GM12874 (cell line): Measurements from ENCODE around the gene CNKSR1.

ENCODE experiments used
- CTCF ChIP-seq: IDR thresholded peaks from 2 replicates; pipeline ENCODE4 v1.5.1; 2011; ENCODE audit warnings: low read depth, mild to moderate bottlenecking, control low read depth, low read length, moderate library complexity; ENCODE audit not compliant: insufficient read depth

The CNKSR1 gene

DNA sequence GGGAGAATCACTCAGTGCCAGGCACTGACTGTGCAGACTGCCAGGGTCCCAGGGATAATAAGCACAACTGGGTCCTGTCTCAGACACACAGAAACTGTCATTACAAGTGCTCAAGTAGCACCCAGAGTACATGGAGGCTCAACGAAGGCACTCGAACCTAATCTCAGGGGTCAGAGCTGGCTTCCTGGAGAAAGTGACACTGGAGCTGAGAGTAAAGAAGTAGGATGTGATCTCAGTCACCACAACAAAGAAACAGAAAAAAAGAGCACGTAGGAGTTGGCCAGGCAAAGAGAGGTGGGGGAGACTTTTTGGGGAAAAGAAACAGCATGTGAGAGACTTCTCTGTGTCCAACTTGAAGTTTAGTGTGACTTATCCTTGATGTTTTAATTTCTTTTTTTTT lies 14.4 kb downstream of the CNKSR1 start:
- TF ChIP-seq CTCF = no peak

DNA sequence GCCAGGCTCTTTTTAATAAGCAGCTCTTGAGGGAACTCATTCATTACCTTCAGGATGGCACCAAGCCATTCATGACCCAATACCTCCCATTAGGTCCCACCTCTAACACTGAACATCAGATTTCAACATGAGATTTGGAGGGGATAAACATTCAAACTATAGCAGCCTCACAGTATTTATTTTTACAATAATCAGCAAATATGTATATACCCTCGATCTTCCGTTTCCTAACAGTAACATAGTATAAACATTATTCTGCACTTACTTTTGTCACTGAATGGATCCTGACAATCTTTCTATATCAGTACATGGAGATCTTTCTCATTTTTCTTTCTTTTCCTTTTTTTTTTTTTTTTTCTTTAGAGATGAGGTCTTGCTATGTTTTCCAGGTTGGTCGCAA lies 18.5 kb downstream of the CNKSR1 start:
- no peak for TF ChIP-seq CTCF

DNA sequence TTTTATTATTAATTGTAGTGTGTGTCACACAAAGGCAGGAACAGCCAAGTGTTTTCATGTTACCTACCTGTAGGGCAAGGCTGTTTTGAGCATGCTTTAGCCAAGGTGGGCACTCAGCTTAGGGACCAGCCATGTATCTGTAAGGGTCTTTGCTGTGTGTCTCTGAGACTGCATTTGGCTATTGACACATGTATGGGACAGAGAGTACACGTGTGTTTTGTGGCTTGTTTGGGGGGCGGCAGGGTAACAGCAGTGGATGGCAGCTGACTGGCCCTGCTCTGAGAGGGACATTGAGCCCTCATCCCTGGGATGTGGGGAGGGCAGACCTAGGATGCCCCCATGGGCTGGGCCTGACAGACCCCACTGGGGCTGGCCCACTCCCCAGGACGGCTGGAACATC lies 20.0 kb downstream of the CNKSR1 start:
- no peak for TF ChIP-seq CTCF

- TF ChIP-seq CTCF = no peak
These were observed 20.5 kb downstream of the CNKSR1 start for GRCh38 chr1:26197813-26198212.

GRCh38 chr1:26200413-26200812 lies 23.1 kb downstream of the CNKSR1 start:
- no peak for TF ChIP-seq CTCF

DNA sequence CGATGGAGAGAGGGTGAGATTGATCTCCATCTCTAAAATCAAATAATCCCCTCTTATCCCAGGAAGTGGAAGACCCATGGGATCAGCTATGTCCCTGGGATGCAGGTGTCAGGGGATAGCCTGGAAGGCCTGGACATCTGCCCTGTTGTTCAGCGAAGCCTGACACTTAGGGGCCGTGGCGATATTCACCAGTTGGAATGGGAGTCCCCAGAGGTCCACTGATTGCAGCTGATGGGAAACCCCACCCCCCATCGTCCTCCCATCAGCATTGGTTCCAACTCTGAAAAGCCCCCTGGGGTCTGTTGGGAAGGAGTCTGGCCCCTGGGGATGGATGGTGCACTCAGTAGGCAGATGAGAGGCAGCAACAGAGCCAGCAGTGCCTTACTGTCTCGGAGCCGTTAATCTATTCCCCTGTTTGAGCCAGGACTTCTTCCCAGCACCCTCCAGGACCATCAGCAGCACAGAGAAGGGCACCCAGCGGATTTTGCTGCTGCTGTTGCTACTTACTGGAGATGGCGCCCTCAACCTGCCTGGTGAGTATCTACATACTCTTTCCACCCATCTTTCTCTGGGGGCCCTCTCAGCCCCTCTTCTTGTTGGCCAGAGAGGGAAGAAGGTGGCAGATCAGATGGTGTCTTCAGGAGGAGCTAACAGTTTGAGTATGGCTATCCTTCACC lies 26.5 kb downstream of the CNKSR1 start:
- no peak for TF ChIP-seq CTCF

DNA sequence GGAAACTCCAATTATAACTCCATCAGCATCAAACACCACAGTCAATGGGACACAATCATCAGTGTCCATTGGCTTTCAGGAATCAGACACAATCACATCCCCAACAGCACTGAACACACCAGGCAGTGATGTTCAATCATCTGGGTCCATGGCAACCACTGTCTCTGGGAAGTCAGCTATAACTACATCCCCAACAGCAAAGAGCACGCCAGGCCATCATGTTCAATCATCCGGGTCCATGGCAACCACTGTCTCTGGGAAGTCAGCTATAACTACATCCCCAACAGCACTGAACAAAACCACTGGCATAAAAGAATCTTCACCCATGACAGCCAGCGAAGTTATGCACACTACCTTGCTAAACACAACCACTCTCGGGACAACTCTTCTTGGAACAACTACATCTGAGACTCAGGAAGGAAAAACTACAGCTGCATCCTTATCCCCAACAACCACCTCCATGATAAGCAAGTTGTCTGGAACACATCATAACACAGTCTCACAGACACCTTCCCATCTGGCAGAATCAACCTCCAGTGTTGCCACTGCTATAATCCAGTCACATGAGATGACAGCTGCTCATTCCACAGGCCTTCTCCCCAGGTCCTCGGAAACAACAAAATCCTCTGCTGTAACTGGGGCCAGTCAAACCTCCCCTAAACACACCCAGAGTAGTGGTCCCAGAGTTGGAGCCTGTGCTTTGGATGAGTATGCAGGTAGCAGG lies 33.0 kb downstream of the CNKSR1 start:
- TF ChIP-seq CTCF = no peak
